Lower lobe of right lung (tissue), 2 donors: Measurements from ENCODE around the gene PRDX2. TPM values are rescaled to one million over a fixed set of nuclear protein-coding genes. Genes with fewer than 3 reads are reported as not detected.
A peak's percentile ranks its signal among the peaks of the same experiment; 100 is the strongest.
"Not testable (repeated sequence)": the region's sequence is repeated elsewhere in the genome, so short reads cannot be mapped to it uniquely, and the experiment has no call there.

Experiments
- ATAC-seq, 2 donors: fragments of 200-7000 bp; cut with Tn5 transposase; one replicate each; pipeline ENCODE4 v1.9.1; 2020 to 2022; ENCODE audit warnings: mild to moderate bottlenecking in 2 of 2, moderate library complexity in 2 of 2
- DNase-seq: peaks from one replicate; pipeline ENCODE4 v3.0.0-alpha.2; 2020
- H3K27ac ChIP-seq: fragments of 200-600 bp; one replicate; pipeline ENCODE4 v1.8.0; 2022
- H3K27me3 ChIP-seq: fragments of 200-600 bp; one replicate; pipeline ENCODE4 v1.8.0; 2022; ENCODE audit warnings: low read depth
- H3K36me3 ChIP-seq: fragments of 200-600 bp; one replicate; pipeline ENCODE4 v1.8.0; 2022; ENCODE audit warnings: mild to moderate bottlenecking
- H3K4me1 ChIP-seq: fragments of 200-600 bp; one replicate; pipeline ENCODE4 v1.8.0; 2022
- H3K4me3 ChIP-seq: fragments of 200-600 bp; one replicate; pipeline ENCODE4 v1.8.0; 2022; ENCODE audit warnings: mild to moderate bottlenecking
- H3K9me3 ChIP-seq: fragments of 200-600 bp; one replicate; pipeline ENCODE4 v1.8.0; 2022
- intact Hi-C: fragments of 100-400 bp; cut with DNase I; formaldehyde crosslinking; loops from one replicate; pipeline ENCODE4 v1.11.0; 2022
- total RNA-seq: library from RNA; stranded (reverse); fragmentation: NEBNext Ultra II Directional; extraction: Animal tissue kit (Norgen Biotek cat#: 25700); gene quantifications from one replicate; pipeline ENCODE4 v1.2.1, GENCODE V29; 2021
- TF ChIP-seq, protein P1 (sequence below): fragments of 200-600 bp; IDR thresholded peaks from one replicate; pipeline ENCODE4 v1.8.0; 2022; ENCODE audit warnings: antibody characterized with exemption, mild to moderate bottlenecking
- donor health status: DM: no; HTN: yes; CAD: no; lungs with severe emphysema.

Gene PRDX2
- total RNA-seq, 1 donor from 2014 or later = 101 TPM

DNA sequence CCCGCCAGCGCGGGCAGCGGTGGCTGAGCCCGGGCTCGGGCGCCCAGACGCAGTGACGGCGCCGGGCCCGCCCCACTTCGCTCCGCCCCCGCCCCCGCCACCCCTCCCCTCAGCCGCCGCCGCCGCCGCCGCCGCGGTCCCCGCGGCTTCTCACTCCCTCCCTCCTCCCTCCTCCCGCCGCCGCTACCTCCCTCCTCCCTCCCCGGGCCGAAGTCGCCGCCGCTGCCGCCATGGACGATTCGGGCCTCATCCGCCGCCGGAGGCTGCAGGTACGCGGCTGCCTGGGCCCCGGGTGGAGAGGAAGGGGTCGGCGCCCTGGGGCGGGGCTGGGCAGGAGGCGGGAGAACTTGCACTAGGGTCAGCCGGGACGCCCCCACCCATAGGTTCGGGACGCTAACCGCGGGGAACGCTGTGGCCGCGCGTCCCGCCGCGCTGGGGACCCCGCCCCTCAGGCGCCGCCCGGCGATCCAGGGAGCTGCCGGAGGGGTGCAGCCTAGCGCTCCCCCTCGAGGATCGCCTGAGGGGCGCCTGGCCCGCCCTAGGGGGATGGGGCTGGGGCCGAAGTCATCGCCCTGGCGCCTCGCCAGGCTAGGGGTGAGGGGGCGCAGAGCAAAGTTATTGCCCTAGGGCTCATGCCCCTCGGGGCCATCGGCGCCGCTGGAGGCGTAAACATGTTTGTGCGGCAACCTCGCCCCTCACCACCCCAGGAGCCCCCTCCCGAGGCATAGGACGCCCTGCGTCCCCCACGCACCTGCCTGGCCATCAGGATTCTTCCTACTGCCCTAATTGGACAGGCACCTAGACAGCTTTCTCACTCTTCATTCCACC is 32.4 kb upstream of the PRDX2 start:
- H3K4me1 ChIP-seq = peaks cover 18% of the 10 kb centered on the region
- intact Hi-C loops = no loop called here
- H3K4me3 ChIP-seq = peak overlapping the region; percentile 47
- no peaks in the 10 kb centered on the region for H3K36me3 ChIP-seq
- ATAC-seq (peak; percentile 2 to 35), DNase-seq (no peak)
- TF ChIP-seq, protein P1, sequence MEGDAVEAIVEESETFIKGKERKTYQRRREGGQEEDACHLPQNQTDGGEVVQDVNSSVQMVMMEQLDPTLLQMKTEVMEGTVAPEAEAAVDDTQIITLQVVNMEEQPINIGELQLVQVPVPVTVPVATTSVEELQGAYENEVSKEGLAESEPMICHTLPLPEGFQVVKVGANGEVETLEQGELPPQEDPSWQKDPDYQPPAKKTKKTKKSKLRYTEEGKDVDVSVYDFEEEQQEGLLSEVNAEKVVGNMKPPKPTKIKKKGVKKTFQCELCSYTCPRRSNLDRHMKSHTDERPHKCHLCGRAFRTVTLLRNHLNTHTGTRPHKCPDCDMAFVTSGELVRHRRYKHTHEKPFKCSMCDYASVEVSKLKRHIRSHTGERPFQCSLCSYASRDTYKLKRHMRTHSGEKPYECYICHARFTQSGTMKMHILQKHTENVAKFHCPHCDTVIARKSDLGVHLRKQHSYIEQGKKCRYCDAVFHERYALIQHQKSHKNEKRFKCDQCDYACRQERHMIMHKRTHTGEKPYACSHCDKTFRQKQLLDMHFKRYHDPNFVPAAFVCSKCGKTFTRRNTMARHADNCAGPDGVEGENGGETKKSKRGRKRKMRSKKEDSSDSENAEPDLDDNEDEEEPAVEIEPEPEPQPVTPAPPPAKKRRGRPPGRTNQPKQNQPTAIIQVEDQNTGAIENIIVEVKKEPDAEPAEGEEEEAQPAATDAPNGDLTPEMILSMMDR = no peak
- no peaks in the 10 kb centered on the region for H3K9me3 ChIP-seq
- H3K27ac ChIP-seq = no peak overlapping the region
- peaks cover 90% of the 10 kb centered on the region for H3K27me3 ChIP-seq

DNA sequence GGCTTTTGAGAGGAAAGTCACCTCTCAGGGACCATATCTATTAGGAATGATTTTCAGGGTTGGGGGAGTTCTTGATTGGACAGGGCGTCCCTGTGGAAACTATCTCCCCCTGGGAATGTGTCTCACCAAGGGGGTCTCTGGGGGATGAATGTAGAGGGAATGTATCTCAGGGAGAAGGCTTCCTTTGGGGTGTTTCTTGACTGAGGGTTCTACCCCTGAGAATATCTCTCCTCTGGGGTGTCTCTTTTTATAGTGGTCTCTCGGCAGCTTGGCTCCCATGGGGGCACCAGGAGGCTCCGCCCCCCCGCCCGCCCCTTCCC is 31.8 kb upstream of the PRDX2 start:
- no peaks in the 10 kb centered on the region for H3K36me3 ChIP-seq
- peaks cover 15% of the 10 kb centered on the region for H3K4me1 ChIP-seq
- DNase-seq (no peak), ATAC-seq (no peak)
- intact Hi-C loops = no loop called here
- peak overlapping the region; percentile 47 for H3K4me3 ChIP-seq
- H3K27ac ChIP-seq = no peak overlapping the region
- TF ChIP-seq, protein P1 = no peak
- no peaks in the 10 kb centered on the region for H3K9me3 ChIP-seq
- H3K27me3 ChIP-seq = peaks cover 90% of the 10 kb centered on the region

DNA sequence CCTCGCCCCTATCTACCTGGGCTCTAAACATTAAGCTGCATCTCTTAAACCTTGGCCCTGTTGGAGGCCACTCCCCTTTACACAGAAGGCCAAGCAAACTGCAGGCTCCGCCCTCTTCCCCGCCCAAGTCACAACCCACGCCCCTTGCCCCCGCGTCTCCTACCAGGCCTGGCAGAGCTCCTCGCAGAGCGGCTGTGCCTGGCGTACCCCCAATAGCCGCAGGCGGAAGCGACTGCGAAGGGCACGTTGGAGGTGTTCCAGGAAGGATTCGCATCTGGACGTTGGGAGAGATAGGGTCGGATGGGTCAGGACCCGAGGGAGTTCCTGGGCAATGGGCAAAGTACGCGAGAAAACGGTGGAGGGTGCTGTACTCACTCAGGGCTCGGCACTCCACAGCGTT is 26.9 kb upstream of the PRDX2 start:
- Histone ChIP-seq H3K4me3 (no peak overlapping the region), H3K27me3 (peaks cover 94% of the 10 kb centered on the region), H3K27ac (no peak overlapping the region), H3K36me3 (no peaks in the 10 kb centered on the region), H3K9me3 (no peaks in the 10 kb centered on the region), H3K4me1 (peaks cover 13% of the 10 kb centered on the region)
- ATAC-seq (no peak), DNase-seq (no peak)
- TF ChIP-seq, protein P1 = no peak
- intact Hi-C loops = no loop called here

DNA sequence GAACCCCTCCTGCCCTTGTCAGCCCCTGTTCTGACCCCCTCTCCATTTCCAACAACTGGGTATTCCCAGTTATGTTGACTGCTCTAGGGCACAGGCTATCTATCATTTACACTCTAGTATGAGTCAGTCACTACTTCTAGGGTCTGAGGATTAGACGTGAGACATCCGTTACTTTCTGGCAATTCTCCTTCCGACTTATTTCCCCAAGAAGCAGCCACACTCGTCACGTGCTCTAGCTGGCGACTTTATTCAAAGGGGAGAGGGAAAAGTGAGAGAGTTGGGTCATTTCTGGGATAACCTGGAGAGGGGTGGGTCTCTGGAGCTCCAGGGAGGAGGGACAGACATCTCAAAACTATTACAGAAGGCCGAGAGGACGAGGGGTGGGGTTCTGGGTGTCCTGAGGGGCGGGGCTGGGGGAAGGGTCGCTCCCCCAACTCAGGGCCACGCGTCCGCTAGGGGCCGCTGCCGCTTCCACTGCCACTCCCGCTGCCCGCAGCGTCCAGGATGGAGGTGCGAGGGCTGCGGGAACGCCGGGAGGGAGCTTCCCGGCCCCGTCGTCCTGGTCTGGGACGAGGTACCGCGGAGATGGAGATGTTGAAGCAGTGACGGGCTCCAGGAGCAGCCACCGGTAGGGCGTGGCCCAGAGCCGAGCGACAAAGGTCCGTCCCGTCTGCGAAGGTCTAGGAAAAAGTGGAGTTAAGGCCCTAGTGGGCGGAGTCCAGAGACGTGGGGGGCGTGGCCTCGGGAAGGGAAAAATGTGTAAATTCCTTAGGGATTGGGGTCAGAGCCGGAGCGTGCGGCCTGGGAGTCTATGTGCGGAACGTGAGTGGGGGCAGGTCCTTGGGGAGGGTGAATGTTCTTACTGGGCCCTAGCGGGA is 23.9 kb upstream of the PRDX2 start:
- no peak overlapping the region for H3K4me3 ChIP-seq
- DNase-seq (no peak), ATAC-seq (peak; percentile 39 to 51)
- H3K4me1 ChIP-seq = peaks cover 9% of the 10 kb centered on the region
- H3K36me3 ChIP-seq = no peaks in the 10 kb centered on the region
- intact Hi-C loops = no loop called here
- H3K27ac ChIP-seq = no peak overlapping the region
- TF ChIP-seq, protein P1 = peak; percentile 42
- no peaks in the 10 kb centered on the region for H3K9me3 ChIP-seq
- peaks cover 73% of the 10 kb centered on the region for H3K27me3 ChIP-seq

DNA sequence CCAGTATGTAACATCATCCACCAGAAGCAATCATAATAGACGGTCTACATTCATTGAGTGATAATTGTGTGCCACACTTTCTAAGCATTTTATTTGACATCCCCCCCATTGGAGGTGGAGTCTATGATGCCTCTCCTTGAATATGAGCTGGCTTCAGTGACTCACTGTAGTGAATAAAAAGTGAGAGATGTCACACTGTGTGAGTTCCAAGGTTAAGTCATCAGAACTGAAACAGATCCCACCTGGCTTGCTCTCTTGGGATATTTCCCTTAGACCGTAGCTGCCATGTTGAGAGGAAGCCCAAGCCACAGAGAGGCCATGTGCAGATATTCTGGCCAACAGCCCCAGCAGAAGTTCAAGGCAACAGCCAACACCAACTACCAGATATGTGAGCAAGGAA is 20.2 kb upstream of the PRDX2 start:
- intact Hi-C loops = no loop called here
- H3K4me3 ChIP-seq = no peak overlapping the region
- no peaks in the 10 kb centered on the region for H3K9me3 ChIP-seq
- H3K4me1 ChIP-seq = peaks cover 5% of the 10 kb centered on the region
- TF ChIP-seq, protein P1 = no peak
- DNase-seq (no peak), ATAC-seq (no peak)
- no peaks in the 10 kb centered on the region for H3K36me3 ChIP-seq
- H3K27me3 ChIP-seq = peaks cover 37% of the 10 kb centered on the region
- H3K27ac ChIP-seq = no peak overlapping the region

DNA sequence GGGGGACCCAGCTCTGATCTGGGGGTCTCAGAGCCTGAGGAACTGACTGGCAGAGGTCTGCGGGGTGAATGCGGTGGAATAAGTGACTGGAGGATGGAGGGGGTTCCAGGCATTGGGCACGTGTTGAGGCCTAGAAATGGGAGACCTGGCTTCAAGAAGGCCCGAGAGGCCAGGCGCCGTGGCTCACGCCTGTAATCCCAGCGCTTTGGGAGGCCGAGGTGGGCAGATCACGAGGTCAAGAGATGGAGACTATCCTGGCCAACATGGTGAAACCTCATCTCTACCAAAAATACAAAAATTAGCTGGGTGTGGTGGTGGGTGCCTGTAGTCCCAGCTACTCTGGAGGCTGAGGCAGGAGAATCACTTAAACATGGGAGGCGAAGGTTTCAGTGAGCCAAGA is 16.2 kb upstream of the PRDX2 start:
- H3K9me3 ChIP-seq, H3K27ac ChIP-seq, H3K4me3 ChIP-seq, H3K4me1 ChIP-seq, ATAC-seq, intact Hi-C loops, H3K36me3 ChIP-seq, H3K27me3 ChIP-seq, DNase-seq: not testable (repeated sequence)

DNA sequence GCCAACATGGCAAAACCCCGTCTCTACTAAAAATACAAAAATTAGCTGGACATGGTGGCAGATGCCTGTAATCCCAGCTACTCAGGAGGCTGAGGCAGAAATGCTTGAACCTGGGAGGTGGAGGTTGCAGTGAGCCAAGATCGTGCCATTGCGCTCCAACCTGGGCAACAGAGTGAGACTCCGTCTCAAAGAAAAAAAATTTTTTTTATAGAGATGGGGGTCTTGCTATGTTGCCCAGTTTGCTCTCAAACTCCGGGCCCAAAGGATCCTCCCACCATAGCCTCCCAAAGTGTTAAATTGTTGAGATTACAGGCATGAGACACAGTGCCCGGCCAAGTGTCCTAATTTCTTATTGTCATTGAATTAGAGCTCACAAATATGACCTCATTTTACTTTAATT is 15.6 kb upstream of the PRDX2 start:
- intact Hi-C loops, H3K27me3 ChIP-seq, H3K4me1 ChIP-seq, DNase-seq, H3K9me3 ChIP-seq, H3K4me3 ChIP-seq, H3K27ac ChIP-seq, H3K36me3 ChIP-seq, ATAC-seq: not testable (repeated sequence)
